Heart right ventricle (tissue), 16 donors: ENCODE data around the gene ZNF541. TPM values are rescaled to one million over a fixed set of nuclear protein-coding genes. Genes with fewer than 3 reads are reported as not detected.
A peak's percentile ranks its signal among the peaks of the same experiment; 100 is the strongest.

ENCODE experiments used
- ATAC-seq, 8 donors: fragments of 200-7000 bp; cut with Tn5 transposase; one replicate each; pipeline ENCODE4 v1.9.1; 2020; ENCODE audit warnings: mild to moderate bottlenecking in 8 of 8, moderate library complexity in 8 of 8, moderate number of reproducible peaks in 1 of 8
- DNase-seq, 2 donors: peaks; one replicate each; pipeline ENCODE4 v3.0.0-alpha.2; 2020
- H3K27ac ChIP-seq, 10 donors: fragments of 200-600 bp; sonication (generic) in 2 of 10; one replicate each; pipeline versions ENCODE4 v1.5.0 to v1.8.0; 2020 to 2022; ENCODE audit warnings: mild to moderate bottlenecking in 3 of 10
- H3K27me3 ChIP-seq, 7 donors: fragments of 200-600 bp; one replicate each; pipeline ENCODE4 v1.8.0; 2021 to 2022; ENCODE audit warnings: mild to moderate bottlenecking in 2 of 7
- H3K36me3 ChIP-seq, 9 donors: fragments of 200-600 bp; sonication (generic) in 1 of 9; one replicate each; pipeline versions ENCODE4 v1.5.0 to v1.8.0; 2020 to 2022; ENCODE audit warnings: mild to moderate bottlenecking in 2 of 9
- H3K4me1 ChIP-seq, 9 donors: fragments of 200-600 bp; sonication (generic) in 1 of 9; one replicate each; pipeline versions ENCODE4 v1.5.0 to v1.8.0; 2020 to 2022; ENCODE audit warnings: mild to moderate bottlenecking in 4 of 9
- H3K4me3 ChIP-seq, 10 donors: fragments of 200-600 bp; sonication (generic) in 2 of 10; one replicate each; pipeline versions ENCODE4 v1.5.0 to v1.8.0; 2020 to 2022; ENCODE audit warnings: mild to moderate bottlenecking in 7 of 10, moderate library complexity in 2 of 10
- H3K9me3 ChIP-seq, 11 donors: fragments of 200-600 bp in 10 of 11; sonication (generic) in 2 of 11; one replicate each; pipeline versions ENCODE4 v1.5.0 to v1.8.0; 2013 to 2022; ENCODE audit warnings: mild to moderate bottlenecking in 2 of 11, control low read depth in 1 of 11, moderate library complexity in 1 of 11
- CTCF ChIP-seq, 9 donors: fragments of 200-600 bp; sonication (generic) in 2 of 9; IDR thresholded peaks; one replicate each; pipeline versions ENCODE4 v1.5.0 to v1.8.0; 2021 to 2022; ENCODE audit warnings: antibody characterized with exemption in 9 of 9, mild to moderate bottlenecking in 5 of 9, moderate library complexity in 1 of 9
- WGBS, 2 donors: extraction: QIAGEN DNeasy Blood & Tissue Kit; methylation state at CpG; one replicate each; pipeline ENCODE4 v1.1.7; 2013; ENCODE audit warnings: inconsistent platforms in 1 of 2; 5-methylcytosine and 5-hydroxymethylcytosine counted together
- intact Hi-C, 10 donors: fragments of 100-400 bp; cut with DNase I; formaldehyde crosslinking; loops; one replicate each; pipeline versions ENCODE4 v1.11.1 to v1.14.2; 2022
- polyA plus RNA-seq, 2 donors: library from polyadenylated mRNA; stranded (reverse); fragments of 200-250 nt; gene quantifications; one replicate each; pipeline ENCODE4 v1.2.3, GENCODE V29; 2013
- total RNA-seq, 10 donors: library from RNA; stranded (reverse); fragmentation: NEBNext Ultra II Directional in 3 of 10; extraction: Animal tissue kit (Norgen Biotek cat#: 25700) in 3 of 10; gene quantifications; one replicate each; pipeline versions ENCODE4 v1.2.1 to v1.2.4, GENCODE V29; 2021 to 2023
- donor health status: Arrhythmogenic right ventricular cardiomyopathy.
- donor health status: ischemic (EF 13 %, LVEDD 7.1; RV severe dilation, severe dysfunction).
- donor health status: healthy with polysubstance abuse.
- donor health status: DM: no; HTN: yes; CAD: no.
- donor health status: DM: no; HTN: no; CAD: no.
- donor health status: ischemic (EF 25% LVEDD 6.9; RV normal size, moderate dysfunction).
- donor health status: ischemic (EF 25% LVEDD 5.7; RV mildly dilated, moderate dysfunction).
- donor health status: healthy.
- donor health status: DM: yes; HTN: yes; CAD: no.
- donor health status: Ischemic cardiomyopathy.
- donor health status: ischemic (EF 35%, LVEDD 5.7; RV mildly dilated, moderate dysfunction).
- donor health status: nonischemic (EF 11% LVEDD 7.7; RV severe dilation, severe dysfunction).
- donor health status: DM: yes; HTN: yes; CAD: no.
- donor health status: PGD.
- donor health status: ischemic (EF 29% LVEDD 5.4; RV normal size, mild dysfunction).
- donor health status: nonischemic (EF 23%, LVEDD 6.1; RV moderate dilation, normal function).

The ZNF541 gene
- total and polyA plus RNA-seq, 12 donors = 0.23 to 3.7 (median 1.5) TPM

- intact Hi-C loops = no loop called here
- Histone ChIP-seq H3K27ac (no peak overlapping the region), H3K36me3 (no peaks in the 10 kb centered on the region), H3K9me3 (no peaks in the 10 kb centered on the region), H3K4me1 (peaks cover 0 to 6% (median 0%) of the 10 kb centered on the region in 9 donors), H3K4me3 (no peak overlapping the region), H3K27me3 (no peaks in the 10 kb centered on the region)
- DNase-seq = no peak
- no peak for TF ChIP-seq CTCF (IDR thresholded peaks at IDR 0.05)
- 64 to 71% methylated on average over 1 of the region's 1 CpG for WGBS, 2 donors
- ATAC-seq = no peak
These were observed 38.3 kb downstream of the ZNF541 start for GRCh38 chr19:47534628-47535027.

GRCh38 chr19:47531640-47532387 lies 41.1 kb downstream of the ZNF541 start:
- Histone ChIP-seq H3K4me3 (no peak overlapping the region), H3K27ac (no peak overlapping the region), H3K27me3 (no peaks in the 10 kb centered on the region), H3K4me1 (peaks cover 0 to 6% (median 0%) of the 10 kb centered on the region in 9 donors), H3K36me3 (no peaks in the 10 kb centered on the region), H3K9me3 (no peaks in the 10 kb centered on the region)
- no peak for DNase-seq
- no peak for TF ChIP-seq CTCF (IDR thresholded peaks at IDR 0.05)
- intact Hi-C loops = no loop called here
- peak in 3 of 8 donors; percentile 14 to 50 (median 25) for ATAC-seq
- WGBS, 2 donors = 41 to 42% methylated on average over 14 of the region's 14 CpGs

GRCh38 chr19:47529018-47529742 lies 43.8 kb downstream of the ZNF541 start:
- intact Hi-C loops = loop anchor here in 2 of 10 donors (10.0 kb wide), 1 partner anchor 166 kb away; no protein-coding TSS in a partner anchor
- no peaks in the 10 kb centered on the region for H3K9me3 ChIP-seq
- H3K4me1 ChIP-seq = peaks cover 0 to 6% (median under 1%) of the 10 kb centered on the region in 9 donors
- WGBS, 2 donors = 83 to 85% methylated on average over 16 of the region's 16 CpGs
- no peak overlapping the region for H3K27ac ChIP-seq
- DNase-seq (no peak), ATAC-seq (no peak)
- no peak for TF ChIP-seq CTCF (IDR thresholded peaks at IDR 0.05)
- no peak overlapping the region for H3K4me3 ChIP-seq
- H3K27me3 ChIP-seq = no peaks in the 10 kb centered on the region
- H3K36me3 ChIP-seq = no peaks in the 10 kb centered on the region

GRCh38 chr19:47526798-47527197 lies 46.1 kb downstream of the ZNF541 start:
- Histone ChIP-seq H3K4me3 (no peak overlapping the region), H3K36me3 (no peaks in the 10 kb centered on the region), H3K9me3 (no peaks in the 10 kb centered on the region), H3K27me3 (peaks cover 0 to 6% (median 0%) of the 10 kb centered on the region in 7 donors), H3K4me1 (peaks cover 0 to 26% (median 15%) of the 10 kb centered on the region in 9 donors), H3K27ac (no peak overlapping the region)
- no peak for ATAC-seq
- WGBS, 2 donors = 84 to 85% methylated on average over 3 of the region's 3 CpGs
- TF ChIP-seq CTCF (IDR thresholded peaks at IDR 0.05) = no peak
- DNase-seq = no peak
- intact Hi-C loops = loop anchor here in 2 of 10 donors (10.0 kb wide), 1 partner anchor 168 kb away; no protein-coding TSS in a partner anchor
